Measurements from ENCODE around the gene PDE8A.

DNA sequence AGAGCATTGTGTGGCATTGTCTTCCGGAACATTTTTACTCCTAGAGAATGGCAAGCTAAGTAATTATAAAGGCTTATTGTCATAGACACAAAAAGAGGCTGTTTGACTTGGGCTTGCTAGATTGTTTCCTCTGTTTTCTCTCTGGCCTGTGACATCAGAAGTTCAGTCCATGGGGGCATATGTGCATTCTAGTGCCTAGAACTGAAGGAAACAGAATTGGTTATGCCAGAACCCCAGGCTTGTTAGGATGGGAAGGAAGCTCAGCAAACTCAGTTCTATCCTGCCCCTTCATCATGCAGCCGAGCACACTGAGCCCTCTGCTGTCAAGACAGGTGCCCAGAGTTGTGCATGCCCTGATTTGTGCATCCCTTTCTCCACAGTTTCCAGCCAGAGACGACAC lies 131.3 kb downstream of the PDE8A start:
- TF ChIP-seq, protein P1, sequence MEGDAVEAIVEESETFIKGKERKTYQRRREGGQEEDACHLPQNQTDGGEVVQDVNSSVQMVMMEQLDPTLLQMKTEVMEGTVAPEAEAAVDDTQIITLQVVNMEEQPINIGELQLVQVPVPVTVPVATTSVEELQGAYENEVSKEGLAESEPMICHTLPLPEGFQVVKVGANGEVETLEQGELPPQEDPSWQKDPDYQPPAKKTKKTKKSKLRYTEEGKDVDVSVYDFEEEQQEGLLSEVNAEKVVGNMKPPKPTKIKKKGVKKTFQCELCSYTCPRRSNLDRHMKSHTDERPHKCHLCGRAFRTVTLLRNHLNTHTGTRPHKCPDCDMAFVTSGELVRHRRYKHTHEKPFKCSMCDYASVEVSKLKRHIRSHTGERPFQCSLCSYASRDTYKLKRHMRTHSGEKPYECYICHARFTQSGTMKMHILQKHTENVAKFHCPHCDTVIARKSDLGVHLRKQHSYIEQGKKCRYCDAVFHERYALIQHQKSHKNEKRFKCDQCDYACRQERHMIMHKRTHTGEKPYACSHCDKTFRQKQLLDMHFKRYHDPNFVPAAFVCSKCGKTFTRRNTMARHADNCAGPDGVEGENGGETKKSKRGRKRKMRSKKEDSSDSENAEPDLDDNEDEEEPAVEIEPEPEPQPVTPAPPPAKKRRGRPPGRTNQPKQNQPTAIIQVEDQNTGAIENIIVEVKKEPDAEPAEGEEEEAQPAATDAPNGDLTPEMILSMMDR (IDR thresholded peaks at IDR 0.05; ENCODE audit: poor library complexity): no peak
- TF ChIP-seq EZH2 (IDR thresholded peaks at IDR 0.05; ENCODE audit: borderline replicate concordance): no peak
